ENCODE measurements around the gene SESN3. TPM values are rescaled to one million over a fixed set of nuclear protein-coding genes. Genes with fewer than 3 reads are reported as not detected.

Gene SESN3
- total RNA-seq, 3 donors from 2014 or later (not counting 1 experiment from before 2014, with no cell fraction given): 5.5 to 10.2 (median 7.6) TPM

- ATAC-seq: no peak
- Mint-ChIP-seq H3K27ac (no peak overlapping the region), H3K4me1 (peaks cover 7 to 8% of the 10 kb centered on the region in 2 donors), H3K27me3 (ENCODE audit: low read depth in 2 of 2) (peaks cover 4 to 15% of the 10 kb centered on the region in 2 donors), H3K9me3 (no peaks in the 10 kb centered on the region), H3K36me3 (no peaks in the 10 kb centered on the region), H3K4me3 (no peak overlapping the region)
- no peak for DNase-seq
- no peaks in the 10 kb centered on the region for H3K27me3 ChIP-seq (ENCODE audit: control insufficient read depth, insufficient read depth, low read length)
- TF ChIP-seq CTCF (IDR thresholded peaks at IDR 0.05): no peak
- H3K27ac ChIP-seq (ENCODE audit: low read length): no peak overlapping the region
- no peak overlapping the region for H3K4me3 ChIP-seq (ENCODE audit: low read length)
- H3K9me3 ChIP-seq (ENCODE audit: control insufficient read depth, insufficient read depth, low read length): no peaks in the 10 kb centered on the region
- no peaks in the 10 kb centered on the region for H3K4me1 ChIP-seq (ENCODE audit: control insufficient read depth, insufficient read depth, low read length)
- intact Hi-C loops (cut with micrococcal nuclease): no loop called here
- WGBS (ENCODE audit: insufficient coverage): 100% methylated on average over 1 of the region's 1 CpG
- H3K36me3 ChIP-seq (ENCODE audit: control insufficient read depth, insufficient read depth, low read length): no peaks in the 10 kb centered on the region
These were observed 36.7 kb upstream of the SESN3 start for GRCh38 chr11:95267601-95268213.

GRCh38 chr11:95266751-95267374, 35.9 kb upstream of the SESN3 start:
- no peaks in the 10 kb centered on the region for H3K4me1 ChIP-seq (ENCODE audit: control insufficient read depth, insufficient read depth, low read length)
- Mint-ChIP-seq H3K9me3 (no peaks in the 10 kb centered on the region), H3K27ac (no peak overlapping the region), H3K27me3 (ENCODE audit: low read depth in 2 of 2) (peaks cover 4 to 15% of the 10 kb centered on the region in 2 donors), H3K36me3 (no peaks in the 10 kb centered on the region), H3K4me1 (peaks cover 7 to 8% of the 10 kb centered on the region in 2 donors), H3K4me3 (no peak overlapping the region)
- no peak overlapping the region for H3K4me3 ChIP-seq (ENCODE audit: low read length)
- H3K27me3 ChIP-seq (ENCODE audit: control insufficient read depth, insufficient read depth, low read length): no peaks in the 10 kb centered on the region
- intact Hi-C loops (cut with micrococcal nuclease): no loop called here
- WGBS (ENCODE audit: insufficient coverage): 92% methylated on average over 6 of the region's 6 CpGs
- no peaks in the 10 kb centered on the region for H3K9me3 ChIP-seq (ENCODE audit: control insufficient read depth, insufficient read depth, low read length)
- no peak for TF ChIP-seq CTCF (IDR thresholded peaks at IDR 0.05)
- no peaks in the 10 kb centered on the region for H3K36me3 ChIP-seq (ENCODE audit: control insufficient read depth, insufficient read depth, low read length)
- DNase-seq (no peak), ATAC-seq (no peak)
- H3K27ac ChIP-seq (ENCODE audit: low read length): no peak overlapping the region

GRCh38 chr11:95264881-95265280, 33.9 kb upstream of the SESN3 start:
- DNase-seq: no peak
- no peaks in the 10 kb centered on the region for H3K36me3 Mint-ChIP-seq
- H3K9me3 Mint-ChIP-seq: no peaks in the 10 kb centered on the region
- peaks cover 7 to 8% of the 10 kb centered on the region in 2 donors for H3K4me1 Mint-ChIP-seq
- no peak for ATAC-seq
- H3K9me3 ChIP-seq (ENCODE audit: control insufficient read depth, insufficient read depth, low read length): no peaks in the 10 kb centered on the region
- no peaks in the 10 kb centered on the region for H3K36me3 ChIP-seq (ENCODE audit: control insufficient read depth, insufficient read depth, low read length)
- no peak overlapping the region for H3K4me3 ChIP-seq (ENCODE audit: low read length)
- TF ChIP-seq CTCF (IDR thresholded peaks at IDR 0.05): no peak
- peaks cover 4 to 15% of the 10 kb centered on the region in 2 donors for H3K27me3 Mint-ChIP-seq (ENCODE audit: low read depth in 2 of 2)
- H3K27me3 ChIP-seq (ENCODE audit: control insufficient read depth, insufficient read depth, low read length): no peaks in the 10 kb centered on the region
- no peak overlapping the region for H3K27ac ChIP-seq (ENCODE audit: low read length)
- intact Hi-C loops (cut with micrococcal nuclease): no loop called here
- 79% methylated on average over 8 of the region's 8 CpGs for WGBS (ENCODE audit: insufficient coverage)
- no peak overlapping the region for H3K27ac Mint-ChIP-seq
- H3K4me3 Mint-ChIP-seq: no peak overlapping the region
- H3K4me1 ChIP-seq (ENCODE audit: control insufficient read depth, insufficient read depth, low read length): no peaks in the 10 kb centered on the region
